HEK293 (cell line): ENCODE measurements around the gene ZNF688.
A peak's percentile ranks its signal among the peaks of the same experiment; 100 is the strongest.

Source experiments
- CTCF ChIA-PET: fragments of 350-600 bp; formaldehyde crosslinking; extraction: SDS; loops from one replicate; lab custom pipeline; 2021; ENCODE audit warnings: antibody characterized with exemption; lab: Yijun Ruan, JAX
- POLR2A ChIA-PET: fragments of 300-600 bp; formaldehyde crosslinking; extraction: SDS; loops from one replicate; lab custom pipeline; 2020; ENCODE audit warnings: antibody characterized with exemption, inconsistent platforms; lab: Yijun Ruan, JAX
- H3K27ac ChIP-seq: fragments of 200-500 bp; sonication (Bioruptor generic); 2 replicates; pipeline ENCODE4 v1.5.1; 2014; ENCODE audit warnings: low read depth, low read length, control low read depth, inconsistent platforms; ENCODE audit errors: extremely low read depth
- H3K36me3 ChIP-seq, 2 experiments: fragments of 200-500 bp in 1 of 2; sonication (Bioruptor generic) in 1 of 2; 1 replicate in 1 of 2; 2 replicates in 1 of 2; pipeline ENCODE4 v1.5.1; 2014 to 2017; ENCODE audit warnings: inconsistent platforms in 2 of 2, low read length in 2 of 2; ENCODE audit not compliant: control insufficient read depth in 2 of 2, insufficient read depth in 1 of 2
- H3K4me1 ChIP-seq: fragments of 200-500 bp; sonication (Bioruptor generic); 2 replicates; pipeline ENCODE4 v1.5.1; 2014; ENCODE audit warnings: mild to moderate bottlenecking, low read length, inconsistent platforms; ENCODE audit not compliant: control insufficient read depth, insufficient read depth
- H3K4me3 ChIP-seq: 2 replicates; pipeline ENCODE4 v1.5.1; 2011; ENCODE audit warnings: low read depth, mild to moderate bottlenecking, control low read depth, low read length, moderate library complexity
- H3K9me3 ChIP-seq: fragments of 200-500 bp; sonication (Bioruptor generic); 2 replicates; pipeline ENCODE4 v1.5.1; 2014; ENCODE audit warnings: low read depth, low read length, inconsistent platforms; ENCODE audit not compliant: control insufficient read depth, insufficient read depth
- CTCF ChIP-seq: fragments of 450-650 bp; formaldehyde crosslinking; IDR thresholded peaks from 2 replicates; pipeline ENCODE4 v1.5.1; 2016; ENCODE audit warnings: missing biosample characterization, missing genetic modification characterization
- EGR2 ChIP-seq: fragments of 450-650 bp; formaldehyde crosslinking; IDR thresholded peaks from 2 replicates; pipeline ENCODE4 v1.5.1; 2016; ENCODE audit warnings: low read depth, missing biosample characterization, missing genetic modification characterization
- HOXA7 ChIP-seq: sonication (generic); formaldehyde crosslinking; IDR thresholded peaks from 2 replicates; pipeline ENCODE4 v1.8.1; 2022; ENCODE audit warnings: missing genetic modification reagents, borderline replicate concordance
- PRDM1 ChIP-seq: fragments of 450-650 bp; formaldehyde crosslinking; IDR thresholded peaks from 2 replicates; pipeline ENCODE4; 2016; ENCODE audit warnings: missing biosample characterization, missing genetic modification characterization
- SP3 ChIP-seq: fragments of 450-650 bp; formaldehyde crosslinking; IDR thresholded peaks from 2 replicates; pipeline ENCODE4 v1.5.1; 2016; ENCODE audit warnings: missing biosample characterization, missing genetic modification characterization
- ZBTB8A ChIP-seq: fragments of 450-650 bp; formaldehyde crosslinking; IDR thresholded peaks from 2 replicates; pipeline ENCODE4 v1.5.1; 2016; ENCODE audit warnings: missing biosample characterization, missing genetic modification characterization
- ZNF148 ChIP-seq: fragments of 450-650 bp; formaldehyde crosslinking; IDR thresholded peaks from 2 replicates; pipeline ENCODE4 v1.5.0; 2017; ENCODE audit warnings: missing biosample characterization, missing genetic modification characterization, borderline replicate concordance
- ZNF2 ChIP-seq: fragments of 450-650 bp; formaldehyde crosslinking; IDR thresholded peaks from 2 replicates; pipeline ENCODE4 v1.5.1; 2016; ENCODE audit warnings: missing biosample characterization, missing genetic modification characterization
- ZNF214 ChIP-seq: fragments of 450-650 bp; formaldehyde crosslinking; IDR thresholded peaks from 2 replicates; pipeline ENCODE4 v1.5.1; 2017; ENCODE audit warnings: missing biosample characterization, mild to moderate bottlenecking, missing genetic modification characterization, borderline replicate concordance
- ZNF350 ChIP-seq: fragments of 450-650 bp; formaldehyde crosslinking; IDR thresholded peaks from 2 replicates; pipeline ENCODE4 v1.5.0; 2017; ENCODE audit warnings: missing biosample characterization, mild to moderate bottlenecking, missing genetic modification characterization
- ZNF362 ChIP-seq: fragments of 450-650 bp; formaldehyde crosslinking; IDR thresholded peaks from 2 replicates; pipeline ENCODE4 v1.5.1; 2016; ENCODE audit warnings: missing biosample characterization, missing genetic modification characterization
- ZNF426 ChIP-seq: fragments of 450-650 bp; formaldehyde crosslinking; IDR thresholded peaks from 2 replicates; pipeline ENCODE4 v1.5.1; 2017; ENCODE audit warnings: missing biosample characterization, missing genetic modification characterization, mild to moderate bottlenecking, inconsistent platforms, moderate library complexity
- ZNF544 ChIP-seq: fragments of 450-650 bp; formaldehyde crosslinking; IDR thresholded peaks from 2 replicates; pipeline ENCODE4 v1.5.0; 2017; ENCODE audit warnings: missing biosample characterization, missing genetic modification characterization
- ZNF561 ChIP-seq: fragments of 450-650 bp; IDR thresholded peaks from 2 replicates; pipeline ENCODE4 v1.5.1; 2018; ENCODE audit warnings: missing biosample characterization, missing genetic modification characterization, borderline replicate concordance
- ZNF571 ChIP-seq: fragments of 450-650 bp; formaldehyde crosslinking; IDR thresholded peaks from 2 replicates; pipeline ENCODE4 v1.5.0; 2017; ENCODE audit warnings: missing biosample characterization, missing genetic modification characterization
- ZNF629 ChIP-seq: fragments of 450-650 bp; formaldehyde crosslinking; IDR thresholded peaks from 2 replicates; pipeline ENCODE4 v1.5.1; 2017; ENCODE audit warnings: missing biosample characterization, missing genetic modification characterization
- ZNF785 ChIP-seq: fragments of 450-650 bp; formaldehyde crosslinking; IDR thresholded peaks from 2 replicates; pipeline ENCODE4 v1.5.1; 2016; ENCODE audit warnings: missing biosample characterization, missing genetic modification characterization
- ZSCAN30 ChIP-seq: fragments of 450-650 bp; IDR thresholded peaks from 2 replicates; pipeline ENCODE4 v1.5.1; 2018; ENCODE audit warnings: missing biosample characterization, mild to moderate bottlenecking, missing genetic modification characterization, moderate library complexity
- ZSCAN5A ChIP-seq: fragments of 450-650 bp; formaldehyde crosslinking; IDR thresholded peaks from 2 replicates; pipeline ENCODE4 v1.5.1; 2016; ENCODE audit warnings: missing biosample characterization, missing genetic modification characterization

The ZNF688 gene

GRCh38 chr16:30533146-30533522 lies 38.4 kb downstream of the ZNF688 start (continued):
- TF ChIP-seq EGR2 (tag by site-specific recombination): peak; percentile 56

GRCh38 chr16:30532285-30533145 lies 39.0 kb downstream of the ZNF688 start:
- POLR2A ChIA-PET: interaction anchor here (0.6 kb wide), 1 partner anchor 10 kb away, joined by 5 read pairs; no protein-coding TSS in a partner anchor
- peaks cover 7% of the 10 kb centered on the region; the same call in 1 of the 2 replicates for H3K4me1 ChIP-seq
- no peak overlapping the region for H3K27ac ChIP-seq
- no peak for TF ChIP-seq ZBTB8A (tag by site-specific recombination)
- peaks cover 6 to 30% of the 10 kb centered on the region in 2 experiments; a peak in 2 of 3 replicates for H3K36me3 ChIP-seq
- H3K9me3 ChIP-seq: no peaks in the 10 kb centered on the region
- no peak overlapping the region for H3K4me3 ChIP-seq
- CTCF ChIA-PET: interaction anchor here (0.7 kb wide), 1 partner anchor 149 kb away, joined by 3 read pairs; no protein-coding TSS in a partner anchor

- CTCF ChIA-PET: interaction anchor here (0.6 to 1.9 kb wide), 2 partner anchors 100 to 101 kb away, joined by 3 to 6 read pairs; partner anchors contain the start of gene DCTPP1
- POLR2A ChIA-PET: interaction anchor here (0.6 to 3.2 kb wide), 5 partner anchors 11 to 162 kb away, joined by 3 to 17 read pairs (median 6); partner anchors contain the start of genes DCTPP1 and ZNF764
Measured at GRCh38 chr16:30530163-30531037, 41.1 kb downstream of the ZNF688 start.

More at GRCh38 chr16:30530163-30531037, 41.1 kb downstream of the ZNF688 start:
- H3K36me3 ChIP-seq: peaks cover 6 to 30% of the 10 kb centered on the region in 2 experiments; a peak in 2 of 3 replicates
- peaks cover 7% of the 10 kb centered on the region; the same call in 1 of the 2 replicates for H3K4me1 ChIP-seq
- H3K27ac ChIP-seq: no peak overlapping the region
- TF ChIP-seq CTCF (no peak), PRDM1 (tag by site-specific recombination) (no peak), ZNF2 (tag by site-specific recombination) (no peak), ZNF426 (tag by site-specific recombination) (no peak), ZNF350 (tag by site-specific recombination) (no peak), HOXA7 (no peak), SP3 (tag by site-specific recombination) (no peak), ZNF785 (no peak), ZNF544 (no peak), ZNF629 (no peak), ZNF571 (tag by site-specific recombination) (no peak), ZNF561 (tag by site-specific recombination) (no peak), ZNF214 (tag by site-specific recombination) (no peak), ZNF148 (no peak), ZSCAN5A (tag by site-specific recombination) (no peak), ZNF362 (tag by site-specific recombination) (no peak), ZSCAN30 (no peak)
- no peaks in the 10 kb centered on the region for H3K9me3 ChIP-seq
- H3K4me3 ChIP-seq: no peak overlapping the region
